Aorta (tissue), 5 donors: Measurements from ENCODE around the gene SLC18A2. TPM values are rescaled to one million over a fixed set of nuclear protein-coding genes. Genes with fewer than 3 reads are reported as not detected.

Experiments used
- ATAC-seq: fragments of 200-7000 bp; cut with Tn5 transposase; one replicate; pipeline ENCODE4 v1.9.1; 2022; ENCODE audit warnings: moderate library complexity; ENCODE audit not compliant: low FRiP score
- DNase-seq, 2 donors: peaks; one replicate each; pipeline ENCODE4 v3.0.0-alpha.2; 2020
- H3K27ac ChIP-seq, 2 donors: one replicate each; pipeline ENCODE4 v1.5.1; 2013; ENCODE audit warnings: low read length in 2 of 2, mild to moderate bottlenecking in 2 of 2, moderate library complexity in 2 of 2, control low read depth in 1 of 2, inconsistent platforms in 1 of 2, low read depth in 1 of 2
- H3K27me3 ChIP-seq, 2 donors: one replicate each; pipeline ENCODE4 v1.6.1; 2013; ENCODE audit warnings: control low read depth in 1 of 2, low read length in 1 of 2, mild to moderate bottlenecking in 1 of 2, moderate library complexity in 1 of 2; ENCODE audit not compliant: insufficient read depth in 2 of 2, control insufficient read depth in 1 of 2
- H3K36me3 ChIP-seq, 2 donors: one replicate each; pipeline ENCODE4 v1.6.1; 2013; ENCODE audit warnings: control low read depth in 1 of 2, low read length in 1 of 2, mild to moderate bottlenecking in 1 of 2; ENCODE audit not compliant: insufficient read depth in 2 of 2, control insufficient read depth in 1 of 2
- H3K4me1 ChIP-seq, 2 donors: one replicate each; pipeline ENCODE4 v1.6.1; 2013; ENCODE audit warnings: low read length in 2 of 2, control low read depth in 1 of 2, mild to moderate bottlenecking in 1 of 2, moderate library complexity in 1 of 2; ENCODE audit not compliant: insufficient read depth in 2 of 2, control insufficient read depth in 1 of 2
- H3K4me3 ChIP-seq, 2 donors: one replicate each; pipeline ENCODE4 v1.5.1; 2013; ENCODE audit warnings: low read length in 2 of 2, control low read depth in 1 of 2, mild to moderate bottlenecking in 1 of 2
- H3K9me3 ChIP-seq: one replicate; pipeline ENCODE4 v1.6.1; 2013; ENCODE audit warnings: mild to moderate bottlenecking, low read length; ENCODE audit not compliant: control insufficient read depth
- intact Hi-C, 2 donors: fragments of 100-400 bp; cut with DNase I; formaldehyde crosslinking; loops; one replicate each; pipeline versions ENCODE4 v1.14.2 to v1.15.0; 2022
- polyA plus RNA-seq, 2 donors: library from polyadenylated mRNA; stranded (reverse); fragments of 200-250 nt; gene quantifications; one replicate each; pipeline ENCODE4 v1.2.3, GENCODE V29; 2013
- total RNA-seq, 2 donors: library from RNA; stranded (reverse); fragmentation: NEBNext Ultra II Directional; extraction: Animal tissue kit (Norgen Biotek cat#: 25700); gene quantifications; one replicate each; pipeline ENCODE4 v1.2.1, GENCODE V29; 2021
- donor health status: healthy with polysubstance abuse.
- donor health status: Bipolar disorder and iron deficiency.
- donor health status: DM: no; HTN: no; CAD: no.
- donor health status: DM: no; HTN: no; CAD: no.
- donor health status: DM: yes; HTN: yes; CAD: no.

SLC18A2 gene
- total and polyA plus RNA-seq, 4 donors = 0.08 to 2.8 (median 0.32) TPM

DNA sequence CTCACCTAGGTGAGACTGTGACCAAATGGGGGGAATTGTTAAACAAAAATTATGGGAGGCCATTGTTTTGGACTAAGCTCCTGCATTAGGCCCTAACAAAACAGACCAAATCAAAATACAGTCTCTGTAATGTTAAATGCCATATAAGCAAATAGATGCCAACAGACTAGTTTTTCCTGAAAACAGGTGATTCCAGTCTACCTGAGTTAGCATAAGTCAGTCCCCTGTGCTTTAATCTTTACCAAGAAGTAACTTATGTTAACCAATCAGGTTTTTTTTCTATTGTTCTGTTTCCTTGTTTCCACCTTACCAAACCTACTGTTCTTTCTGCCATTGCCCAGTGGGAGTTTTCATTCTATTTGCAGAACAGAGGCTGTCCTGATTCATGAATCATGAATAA, 86.3 kb downstream of the SLC18A2 start:
- Histone ChIP-seq H3K4me1 (peaks cover 2% of the 10 kb centered on the region in 2 donors), H3K4me3 (no peak overlapping the region), H3K27ac (no peak overlapping the region), H3K9me3 (no peaks in the 10 kb centered on the region), H3K27me3 (no peaks in the 10 kb centered on the region), H3K36me3 (peaks cover 0 to 3% of the 10 kb centered on the region in 2 donors)
- DNase-seq = no peak
- ATAC-seq = no peak
- intact Hi-C loops = no loop called here

Other genes with a start within 250 kb of the SLC18A2 start
- gene SHTN1, start 235.9 kb upstream of the SLC18A2 start, total RNA-seq = 10 to 100 TPM; 20.9 to 26.1 TPM
- gene SHTN1, start 235.9 kb upstream of the SLC18A2 start, polyA plus RNA-seq = 10 to 100 TPM in 1 of 2 donors, 1 to 10 TPM in 1; 4.9 to 11.1 TPM
- gene VAX1, start 102.8 kb upstream of the SLC18A2 start, total RNA-seq = not detected
- gene VAX1, start 102.8 kb upstream of the SLC18A2 start, polyA plus RNA-seq = not detected
- not detected for gene KCNK18, start 43.6 kb upstream of the SLC18A2 start, total RNA-seq
- gene KCNK18, start 43.6 kb upstream of the SLC18A2 start, polyA plus RNA-seq = not detected
- gene PDZD8, start 134.3 kb downstream of the SLC18A2 start, total RNA-seq = 10 to 100 TPM; 35.5 to 36.0 TPM
- gene PDZD8, start 134.3 kb downstream of the SLC18A2 start, polyA plus RNA-seq = 1 to 10 TPM; 4.5 to 5.2 TPM